ENCODE data around the gene EDN3. TPM values are rescaled to one million over a fixed set of nuclear protein-coding genes. Genes with fewer than 3 reads are reported as not detected.

EDN3 gene
- total and polyA plus RNA-seq, 2 donors (not counting 1 experiment from before 2014, with no cell fraction given): not detected

DNA sequence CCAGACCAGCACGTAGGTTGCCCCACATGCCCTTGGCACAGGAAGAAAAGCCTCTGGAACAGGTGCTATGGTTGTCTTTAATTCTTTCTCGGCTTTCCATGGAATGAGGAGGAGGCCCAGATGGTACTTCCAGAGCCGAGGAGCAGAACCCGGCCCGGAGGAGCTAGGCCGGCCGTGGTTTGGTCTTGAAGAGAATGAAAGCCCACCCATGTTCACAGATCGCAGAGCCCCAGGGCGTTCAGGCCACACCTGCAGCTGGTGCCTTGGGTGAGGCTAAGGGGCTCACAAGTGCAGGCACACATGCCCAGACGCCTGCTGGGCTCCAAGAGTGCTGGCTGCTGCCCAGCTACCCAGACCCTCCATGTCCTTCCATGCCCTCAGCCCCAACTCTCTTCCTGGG lies 20.0 kb downstream of the EDN3 start:
- Histone ChIP-seq H3K27ac (ENCODE audit: insufficient read depth, low read length) (no peak overlapping the region), H3K4me1 (ENCODE audit: control insufficient read depth, extremely low read depth, insufficient read depth, low read length) (no peaks in the 10 kb centered on the region), H3K79me2 (ENCODE audit: control insufficient read depth, insufficient read depth, low read length) (no peaks in the 10 kb centered on the region), H4K20me1 (ENCODE audit: control insufficient read depth, extremely low read depth, insufficient read depth, low read length) (no peaks in the 10 kb centered on the region), H3K4me2 (ENCODE audit: extremely low read depth, insufficient read depth, low read length) (no peak overlapping the region), H3K9me3 (ENCODE audit: control insufficient read depth, insufficient read depth, low read depth, low read length) (no peaks in the 10 kb centered on the region), H3K9ac (ENCODE audit: insufficient read depth, low read length) (no peak overlapping the region), H2AFZ (ENCODE audit: low read length) (no peak overlapping the region), H3K27me3 (ENCODE audit: control insufficient read depth, insufficient read depth, low read length) (no peaks in the 10 kb centered on the region), H3K4me3 (replicated peaks in 1 of 4; ENCODE audit: control extremely low read depth in 1 of 4, insufficient read depth in 1 of 4, low read depth in 3 of 4, low read length in 4 of 4) (no peak overlapping the region), H3K36me3 (ENCODE audit: control insufficient read depth, insufficient read depth, low read length) (no peaks in the 10 kb centered on the region)
- TF ChIP-seq, protein P1, sequence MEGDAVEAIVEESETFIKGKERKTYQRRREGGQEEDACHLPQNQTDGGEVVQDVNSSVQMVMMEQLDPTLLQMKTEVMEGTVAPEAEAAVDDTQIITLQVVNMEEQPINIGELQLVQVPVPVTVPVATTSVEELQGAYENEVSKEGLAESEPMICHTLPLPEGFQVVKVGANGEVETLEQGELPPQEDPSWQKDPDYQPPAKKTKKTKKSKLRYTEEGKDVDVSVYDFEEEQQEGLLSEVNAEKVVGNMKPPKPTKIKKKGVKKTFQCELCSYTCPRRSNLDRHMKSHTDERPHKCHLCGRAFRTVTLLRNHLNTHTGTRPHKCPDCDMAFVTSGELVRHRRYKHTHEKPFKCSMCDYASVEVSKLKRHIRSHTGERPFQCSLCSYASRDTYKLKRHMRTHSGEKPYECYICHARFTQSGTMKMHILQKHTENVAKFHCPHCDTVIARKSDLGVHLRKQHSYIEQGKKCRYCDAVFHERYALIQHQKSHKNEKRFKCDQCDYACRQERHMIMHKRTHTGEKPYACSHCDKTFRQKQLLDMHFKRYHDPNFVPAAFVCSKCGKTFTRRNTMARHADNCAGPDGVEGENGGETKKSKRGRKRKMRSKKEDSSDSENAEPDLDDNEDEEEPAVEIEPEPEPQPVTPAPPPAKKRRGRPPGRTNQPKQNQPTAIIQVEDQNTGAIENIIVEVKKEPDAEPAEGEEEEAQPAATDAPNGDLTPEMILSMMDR (conservative IDR thresholded peaks at IDR 0.05 in 1 of 2, IDR thresholded peaks at IDR 0.05 in 1 of 2; ENCODE audit: low read depth in 1 of 2, low read length in 2 of 2): no peak
- TF ChIP-seq EZH2 (IDR thresholded peaks at IDR 0.05; ENCODE audit: low read length, missing control alignments): no peak
- DNase-seq (ENCODE audit: low read depth in 2 of 2): no peak

DNA sequence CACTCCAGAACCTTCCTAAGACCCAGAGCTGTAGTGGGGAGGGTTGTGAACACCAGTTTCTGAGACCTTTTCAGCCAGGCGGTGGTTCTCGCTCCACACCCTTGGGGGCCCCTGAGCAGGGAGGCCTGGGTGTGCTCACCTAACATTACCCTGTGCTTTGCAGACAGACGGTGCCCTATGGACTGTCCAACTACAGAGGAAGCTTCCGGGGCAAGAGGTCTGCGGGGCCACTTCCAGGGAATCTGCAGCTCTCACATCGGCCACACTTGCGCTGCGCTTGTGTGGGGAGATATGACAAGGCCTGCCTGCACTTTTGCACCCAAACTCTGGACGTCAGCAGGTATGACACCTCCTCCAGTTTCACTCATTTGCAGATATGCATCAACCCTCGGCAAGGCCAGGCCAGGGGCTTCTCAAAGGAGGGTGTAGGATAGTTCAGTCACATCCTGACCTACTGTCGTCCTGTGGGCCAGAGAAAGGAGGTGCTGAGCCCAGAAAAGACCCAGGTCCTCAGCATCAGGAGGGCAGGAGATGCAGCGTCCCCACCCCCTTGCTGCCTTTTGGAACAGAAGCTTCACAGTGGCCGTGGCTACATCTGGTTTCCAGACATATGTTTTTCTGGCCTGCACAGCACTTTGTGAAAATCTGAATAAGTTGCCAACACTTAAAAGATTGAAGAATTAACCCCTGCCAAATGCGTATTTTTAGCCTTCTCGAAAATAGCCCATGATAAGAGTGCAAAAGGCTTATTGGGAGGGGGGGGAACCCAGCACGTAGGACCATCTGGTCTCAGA lies 20.6 kb downstream of the EDN3 start:
- Histone ChIP-seq H3K79me2 (ENCODE audit: control insufficient read depth, insufficient read depth, low read length) (no peaks in the 10 kb centered on the region), H2AFZ (ENCODE audit: low read length) (no peak overlapping the region), H3K9ac (ENCODE audit: insufficient read depth, low read length) (no peak overlapping the region), H3K4me1 (ENCODE audit: control insufficient read depth, extremely low read depth, insufficient read depth, low read length) (no peaks in the 10 kb centered on the region), H3K27me3 (ENCODE audit: control insufficient read depth, insufficient read depth, low read length) (no peaks in the 10 kb centered on the region), H3K4me2 (ENCODE audit: extremely low read depth, insufficient read depth, low read length) (no peak overlapping the region), H3K4me3 (replicated peaks in 1 of 4; ENCODE audit: control extremely low read depth in 1 of 4, insufficient read depth in 1 of 4, low read depth in 3 of 4, low read length in 4 of 4) (no peak overlapping the region), H3K9me3 (ENCODE audit: control insufficient read depth, insufficient read depth, low read depth, low read length) (no peaks in the 10 kb centered on the region), H3K36me3 (ENCODE audit: control insufficient read depth, insufficient read depth, low read length) (no peaks in the 10 kb centered on the region), H3K27ac (ENCODE audit: insufficient read depth, low read length) (no peak overlapping the region), H4K20me1 (ENCODE audit: control insufficient read depth, extremely low read depth, insufficient read depth, low read length) (no peaks in the 10 kb centered on the region)
- no peak for TF ChIP-seq EZH2 (IDR thresholded peaks at IDR 0.05; ENCODE audit: low read length, missing control alignments)
- DNase-seq (ENCODE audit: low read depth in 2 of 2): no peak

DNA sequence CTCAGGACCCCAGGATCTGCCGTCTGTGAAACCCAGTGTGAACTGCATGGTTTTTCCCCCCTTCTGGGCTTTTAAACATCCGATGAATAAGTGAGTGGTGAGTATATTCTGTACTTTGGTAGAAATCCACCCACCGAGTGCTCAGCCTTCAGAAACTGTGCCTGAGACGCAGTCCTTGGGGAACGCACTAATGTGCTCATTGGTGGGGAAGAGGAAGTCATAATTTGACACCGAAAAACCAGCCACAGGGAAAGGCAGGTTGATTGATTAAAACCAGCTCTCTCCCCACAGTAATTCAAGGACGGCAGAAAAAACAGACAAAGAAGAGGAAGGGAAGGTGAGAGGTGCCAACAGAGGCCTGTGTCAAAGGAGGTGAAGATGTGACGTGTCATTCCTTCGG lies 21.7 kb downstream of the EDN3 start:
- H3K36me3 ChIP-seq (ENCODE audit: control insufficient read depth, insufficient read depth, low read length): no peaks in the 10 kb centered on the region
- H3K9ac ChIP-seq (ENCODE audit: insufficient read depth, low read length): no peak overlapping the region
- no peak overlapping the region for H3K27ac ChIP-seq (ENCODE audit: insufficient read depth, low read length)
- H3K4me2 ChIP-seq (ENCODE audit: extremely low read depth, insufficient read depth, low read length): no peak overlapping the region
- no peaks in the 10 kb centered on the region for H3K4me1 ChIP-seq (ENCODE audit: control insufficient read depth, extremely low read depth, insufficient read depth, low read length)
- no peaks in the 10 kb centered on the region for H4K20me1 ChIP-seq (ENCODE audit: control insufficient read depth, extremely low read depth, insufficient read depth, low read length)
- no peaks in the 10 kb centered on the region for H3K9me3 ChIP-seq (ENCODE audit: control insufficient read depth, insufficient read depth, low read depth, low read length)
- no peaks in the 10 kb centered on the region for H3K27me3 ChIP-seq (ENCODE audit: control insufficient read depth, insufficient read depth, low read length)
- H3K4me3 ChIP-seq (replicated peaks in 1 of 4; ENCODE audit: control extremely low read depth in 1 of 4, insufficient read depth in 1 of 4, low read depth in 3 of 4, low read length in 4 of 4): no peak overlapping the region
- no peak overlapping the region for H2AFZ ChIP-seq (ENCODE audit: low read length)
- H3K79me2 ChIP-seq (ENCODE audit: control insufficient read depth, insufficient read depth, low read length): no peaks in the 10 kb centered on the region
- TF ChIP-seq, protein P1 (conservative IDR thresholded peaks at IDR 0.05 in 1 of 2, IDR thresholded peaks at IDR 0.05 in 1 of 2; ENCODE audit: low read depth in 1 of 2, low read length in 2 of 2): no peak
- TF ChIP-seq EZH2 (IDR thresholded peaks at IDR 0.05; ENCODE audit: low read length, missing control alignments): no peak
- no peak for DNase-seq (ENCODE audit: low read depth in 2 of 2)

All from fibroblast of lung (primary cell).